ENCODE data around the gene RADIL. TPM values are rescaled to one million over a fixed set of nuclear protein-coding genes. Genes with fewer than 3 reads are reported as not detected.

Gene RADIL
- total RNA-seq, 1 donor from 2014 or later: 4.0 TPM

GRCh38 chr7:4800487-4800886 is 83.0 kb downstream of the RADIL start:
- H3K4me3 Mint-ChIP-seq: no peak overlapping the region
- no peaks in the 10 kb centered on the region for H3K36me3 Mint-ChIP-seq
- DNase-seq (ENCODE audit: low spot score in 2 of 2, unreplicated experiment in 2 of 2): no peak
- peaks cover 5% of the 10 kb centered on the region for H3K27me3 Mint-ChIP-seq (ENCODE audit: low read depth)
- no peaks in the 10 kb centered on the region for H3K4me1 Mint-ChIP-seq
- no peak for TF ChIP-seq CTCF (IDR thresholded peaks at IDR 0.05; ENCODE audit: unreplicated experiment)
- H3K27ac Mint-ChIP-seq: no peak overlapping the region
- no peaks in the 10 kb centered on the region for H3K9me3 Mint-ChIP-seq

- no peaks in the 10 kb centered on the region for H3K9me3 Mint-ChIP-seq
- TF ChIP-seq CTCF (IDR thresholded peaks at IDR 0.05; ENCODE audit: unreplicated experiment): no peak
- no peaks in the 10 kb centered on the region for H3K4me1 Mint-ChIP-seq
- H3K4me3 Mint-ChIP-seq: no peak overlapping the region
- no peak overlapping the region for H3K27ac Mint-ChIP-seq
- DNase-seq (ENCODE audit: low spot score in 2 of 2, unreplicated experiment in 2 of 2): no peak
- H3K36me3 Mint-ChIP-seq: peaks cover under 1% of the 10 kb centered on the region
- H3K27me3 Mint-ChIP-seq (ENCODE audit: low read depth): peaks cover 5% of the 10 kb centered on the region
Measured at GRCh38 chr7:4799508-4800268, 83.8 kb downstream of the RADIL start.

GRCh38 chr7:4798706-4799235 is 84.7 kb downstream of the RADIL start:
- Mint-ChIP-seq H3K27me3 (ENCODE audit: low read depth) (peaks cover under 1% of the 10 kb centered on the region), H3K4me1 (no peaks in the 10 kb centered on the region), H3K27ac (no peak overlapping the region), H3K4me3 (no peak overlapping the region), H3K9me3 (no peaks in the 10 kb centered on the region), H3K36me3 (peaks cover 8% of the 10 kb centered on the region)
- no peak for DNase-seq (ENCODE audit: low spot score in 2 of 2, unreplicated experiment in 2 of 2)
- TF ChIP-seq CTCF (IDR thresholded peaks at IDR 0.05; ENCODE audit: unreplicated experiment): no peak

- Mint-ChIP-seq H3K36me3 (peaks cover 9% of the 10 kb centered on the region), H3K27me3 (ENCODE audit: low read depth) (no peaks in the 10 kb centered on the region), H3K27ac (no peak overlapping the region), H3K9me3 (no peaks in the 10 kb centered on the region), H3K4me1 (no peaks in the 10 kb centered on the region), H3K4me3 (no peak overlapping the region)
- TF ChIP-seq CTCF (IDR thresholded peaks at IDR 0.05; ENCODE audit: unreplicated experiment): peak; percentile 85
- DNase-seq (ENCODE audit: low spot score in 2 of 2, unreplicated experiment in 2 of 2): peak in 1 of 2 experiments; percentile 76
Measured at GRCh38 chr7:4797858-4798705, 85.4 kb downstream of the RADIL start.

GRCh38 chr7:4796453-4796852 is 87.1 kb downstream of the RADIL start:
- Mint-ChIP-seq H3K27ac (no peak overlapping the region), H3K4me3 (no peak overlapping the region), H3K36me3 (peaks cover 13% of the 10 kb centered on the region), H3K27me3 (ENCODE audit: low read depth) (no peaks in the 10 kb centered on the region), H3K4me1 (no peaks in the 10 kb centered on the region), H3K9me3 (no peaks in the 10 kb centered on the region)
- TF ChIP-seq CTCF (IDR thresholded peaks at IDR 0.05; ENCODE audit: unreplicated experiment): no peak
- DNase-seq (ENCODE audit: low spot score in 2 of 2, unreplicated experiment in 2 of 2): no peak
